Small intestine (tissue), 7 donors: ENCODE measurements around the gene JOSD2. TPM values are rescaled to one million over a fixed set of nuclear protein-coding genes. Genes with fewer than 3 reads are reported as not detected.

Experiments used
- DNase-seq, 2 donors: peaks; one replicate each; pipeline versions ENCODE4 v3.0.0 to v3.0.0-alpha.2; 2013
- FAIRE-seq: peaks from 2 replicates; lab custom pipeline; 2012; peaks lifted over from hg19 to GRCh38; lab: Jason Lieb, UNC
- H3K27ac ChIP-seq, 3 donors: one replicate each; pipeline ENCODE4 v1.5.1; 2013; ENCODE audit warnings: low read length in 2 of 3, mild to moderate bottlenecking in 2 of 3, control low read depth in 1 of 3, inconsistent platforms in 1 of 3, low read depth in 1 of 3, moderate library complexity in 1 of 3
- H3K27me3 ChIP-seq, 3 donors: one replicate each; pipeline ENCODE4 v1.6.1; 2013; ENCODE audit warnings: low read length in 3 of 3, inconsistent platforms in 1 of 3; ENCODE audit not compliant: control insufficient read depth in 3 of 3, insufficient read depth in 3 of 3
- H3K36me3 ChIP-seq, 3 donors: one replicate each; pipeline ENCODE4 v1.6.1; 2013; ENCODE audit warnings: low read length in 3 of 3, inconsistent platforms in 1 of 3, low read depth in 1 of 3, mild to moderate bottlenecking in 1 of 3, moderate library complexity in 1 of 3; ENCODE audit not compliant: control insufficient read depth in 3 of 3, insufficient read depth in 2 of 3
- H3K4me1 ChIP-seq, 3 donors: one replicate each; pipeline ENCODE4 v1.6.1; 2013; ENCODE audit warnings: low read length in 2 of 3, inconsistent platforms in 1 of 3, low read depth in 1 of 3, mild to moderate bottlenecking in 1 of 3, moderate library complexity in 1 of 3; ENCODE audit not compliant: control insufficient read depth in 3 of 3, insufficient read depth in 2 of 3
- H3K4me3 ChIP-seq, 3 donors: one replicate each; pipeline ENCODE4 v1.5.1; 2013; ENCODE audit warnings: low read length in 3 of 3, control low read depth in 1 of 3, inconsistent platforms in 1 of 3, low read depth in 1 of 3, mild to moderate bottlenecking in 1 of 3, moderate library complexity in 1 of 3
- H3K9me3 ChIP-seq, 2 donors: one replicate each; pipeline ENCODE4 v1.6.1; 2013; ENCODE audit warnings: low read depth in 1 of 2, low read length in 1 of 2; ENCODE audit not compliant: control insufficient read depth in 2 of 2, insufficient read depth in 1 of 2
- WGBS, 3 donors: extraction: QIAGEN DNeasy Blood & Tissue Kit; methylation state at CpG; one replicate each; pipeline ENCODE4 v1.1.7; 2013; 5-methylcytosine and 5-hydroxymethylcytosine counted together
- polyA plus RNA-seq, 4 donors: library from polyadenylated mRNA; stranded (reverse) in 3 of 4; unstranded in 1 of 4; fragments of 200-250 nt in 3 of 4; fragments of 120-200 nt in 1 of 4; gene quantifications; one replicate each; pipeline versions ENCODE4 v1.2.1 to v1.2.3, GENCODE V29; 2013
- donor health status: healthy with polysubstance abuse.
- donor health status: control.
- donor health status: control.
- donor health status: Bipolar disorder and iron deficiency.
- donor health status: healthy.

The JOSD2 gene
- polyA plus RNA-seq, 4 donors, result 21.2 to 97.8 (median 74.1) TPM

- Histone ChIP-seq H3K27ac (no peak overlapping the region), H3K9me3 (peaks cover 0 to 27% of the 10 kb centered on the region in 2 donors), H3K4me3 (no peak overlapping the region), H3K36me3 (peaks cover 0 to 66% (median 4%) of the 10 kb centered on the region in 3 donors), H3K4me1 (peaks cover 4 to 5% (median 4%) of the 10 kb centered on the region in 3 donors), H3K27me3 (peaks cover 0 to under 1% (median 0%) of the 10 kb centered on the region in 3 donors)
- 87 to 90% (median 90%) methylated on average over 14 to 16 of the region's 16 CpGs for WGBS, 3 donors
- FAIRE-seq, result no peak
- DNase-seq, result no peak
Measured at GRCh38 chr19:50482271-50482855, 28.6 kb downstream of the JOSD2 start.

- 91 to 98% (median 94%) methylated on average over 18 to 27 of the region's 27 CpGs for WGBS, 3 donors
- peaks cover 0 to 20% of the 10 kb centered on the region in 2 donors for H3K9me3 ChIP-seq
- H3K4me3 ChIP-seq, result no peak overlapping the region
- H3K27me3 ChIP-seq, result no peaks in the 10 kb centered on the region
- no peak overlapping the region for H3K27ac ChIP-seq
- FAIRE-seq (no peak), DNase-seq (no peak)
- peaks cover 5 to 7% (median 6%) of the 10 kb centered on the region in 3 donors for H3K4me1 ChIP-seq
- H3K36me3 ChIP-seq, result peaks cover 0 to 66% (median 4%) of the 10 kb centered on the region in 3 donors
Measured at GRCh38 chr19:50481351-50482149, 29.4 kb downstream of the JOSD2 start.

GRCh38 chr19:50480281-50481111 lies 30.5 kb downstream of the JOSD2 start:
- H3K4me3 ChIP-seq, result no peak overlapping the region
- DNase-seq (no peak), FAIRE-seq (no peak)
- 87 to 96% (median 90%) methylated on average over 33 to 37 of the region's 37 CpGs for WGBS, 3 donors
- H3K27me3 ChIP-seq, result no peaks in the 10 kb centered on the region
- peaks cover 5 to 7% (median 6%) of the 10 kb centered on the region in 3 donors for H3K4me1 ChIP-seq
- no peak overlapping the region for H3K27ac ChIP-seq
- H3K9me3 ChIP-seq, result peaks cover 0 to 20% of the 10 kb centered on the region in 2 donors
- H3K36me3 ChIP-seq, result peaks cover 0 to 63% (median 4%) of the 10 kb centered on the region in 3 donors

- FAIRE-seq (no peak), DNase-seq (no peak)
- peaks cover 0 to 20% of the 10 kb centered on the region in 2 donors for H3K9me3 ChIP-seq
- peaks cover 0 to 60% (median 4%) of the 10 kb centered on the region in 3 donors for H3K36me3 ChIP-seq
- WGBS, 3 donors, result 93 to 97% (median 96%) methylated on average over 14 to 16 of the region's 16 CpGs
- H3K27me3 ChIP-seq, result no peaks in the 10 kb centered on the region
- no peak overlapping the region for H3K27ac ChIP-seq
- H3K4me3 ChIP-seq, result no peak overlapping the region
- H3K4me1 ChIP-seq, result peaks cover 5 to 7% (median 6%) of the 10 kb centered on the region in 3 donors
Measured at GRCh38 chr19:50479761-50480251, 31.2 kb downstream of the JOSD2 start.

- DNase-seq (no peak), FAIRE-seq (no peak)
- Histone ChIP-seq H3K9me3 (peaks cover 0 to 20% of the 10 kb centered on the region in 2 donors), H3K27ac (no peak overlapping the region), H3K27me3 (no peaks in the 10 kb centered on the region), H3K36me3 (peaks cover 0 to 57% (median 4%) of the 10 kb centered on the region in 3 donors), H3K4me3 (no peak overlapping the region), H3K4me1 (peaks cover 5 to 7% (median 6%) of the 10 kb centered on the region in 3 donors)
- 87 to 97% (median 94%) methylated on average over 18 to 19 of the region's 19 CpGs for WGBS, 3 donors
Measured at GRCh38 chr19:50478901-50479715, 31.9 kb downstream of the JOSD2 start.

GRCh38 chr19:50477751-50478515 lies 33.1 kb downstream of the JOSD2 start:
- no peak overlapping the region for H3K4me3 ChIP-seq
- H3K27ac ChIP-seq, result no peak overlapping the region
- peaks cover 5 to 7% (median 6%) of the 10 kb centered on the region in 3 donors for H3K4me1 ChIP-seq
- WGBS, 3 donors, result 95 to 96% (median 95%) methylated on average over 17 of the region's 17 CpGs
- no peaks in the 10 kb centered on the region for H3K27me3 ChIP-seq
- H3K9me3 ChIP-seq, result peaks cover 0 to 20% of the 10 kb centered on the region in 2 donors
- DNase-seq (no peak), FAIRE-seq (no peak)
- peaks cover 0 to 52% (median 4%) of the 10 kb centered on the region in 3 donors for H3K36me3 ChIP-seq

GRCh38 chr19:50476907-50477238 lies 34.1 kb downstream of the JOSD2 start:
- H3K36me3 ChIP-seq, result peaks cover 0 to 42% (median 4%) of the 10 kb centered on the region in 3 donors
- no peaks in the 10 kb centered on the region for H3K27me3 ChIP-seq
- DNase-seq (no peak), FAIRE-seq (no peak)
- peak overlapping the region; percentile 82 to 99 (median 91) for H3K4me3 ChIP-seq
- H3K9me3 ChIP-seq, result peaks cover 0 to 20% of the 10 kb centered on the region in 2 donors
- H3K4me1 ChIP-seq, result peaks cover 5 to 7% (median 6%) of the 10 kb centered on the region in 3 donors
- WGBS, 3 donors, result 12 to 16% (median 15%) methylated on average over 19 to 20 of the region's 20 CpGs
- peak overlapping the region in 2 of 3 donors; percentile 82 to 96 for H3K27ac ChIP-seq
